ENCODE measurements around the gene CARS1. TPM values are rescaled to one million over a fixed set of nuclear protein-coding genes. Genes with fewer than 3 reads are reported as not detected.
A peak's percentile ranks its signal among the peaks of the same experiment; 100 is the strongest.

Gene CARS1
- total and polyA plus RNA-seq, 10 of the 15 experiments (the other 5 are each of a cell fraction or from before 2014, with no cell fraction given), result 7.8 to 60.6 (median 45.7) TPM

GRCh38 chr11:3056296-3057068 lies 741 bp downstream of the CARS1 start:
- peak overlapping the region; percentile 69; the same call in 1 of the 2 replicates for H2AFZ ChIP-seq (ENCODE audit: control insufficient read depth, low read depth, low read length)
- H3K27ac ChIP-seq (ENCODE audit: control insufficient read depth, insufficient read depth), result peak overlapping the region; percentile 86
- no peaks in the 10 kb centered on the region for H3K9me3 ChIP-seq (replicated peaks; ENCODE audit: control insufficient read depth, insufficient read depth, low read length)
- H3K9ac ChIP-seq (ENCODE audit: control insufficient read depth, insufficient read depth, low read length), result peak overlapping the region; percentile 93
- ChIA-PET RAD21 (ENCODE audit: unreplicated experiment) (interaction anchor here (2.0 kb wide), 1 partner anchor 35 kb away, joined by 12 read pairs; no protein-coding TSS in a partner anchor), POLR2A (interaction anchor here (0.7 kb wide), 1 partner anchor 36 kb away, joined by 3 read pairs; no protein-coding TSS in a partner anchor), CTCF (interaction anchor here (0.7 to 2.9 kb wide), 5 partner anchors 9 to 127 kb away, joined by 3 to 9 read pairs (median 4); no protein-coding TSS in a partner anchor), SMC1A (ENCODE audit: uncharacterized antibody, unreplicated experiment) (interaction anchor here (1.3 to 1.9 kb wide), 2 partner anchors 18 to 67 kb away, joined by 3 to 10 read pairs; no protein-coding TSS in a partner anchor)
- no peaks in the 10 kb centered on the region; the same call in 1 of the 2 replicates for H4K20me1 ChIP-seq (ENCODE audit: control insufficient read depth, insufficient read depth)
- TSS peak; percentile 57 for BruUV-seq (replicated peaks)
- peaks cover 0 to 2% of the 10 kb centered on the region in 2 experiments; a peak in 3 of 4 replicates for H3K36me3 ChIP-seq (ENCODE audit: control insufficient read depth in 2 of 2, insufficient read depth in 2 of 2, low read length in 1 of 2)
- 4% methylated on average over 28 of the region's 29 CpGs for WGBS (ENCODE audit: insufficient coverage, insufficient replicate concordance, low lambda C conversion rate, missing lambda C conversion rate)
- H3K4me3 ChIP-seq, result peak overlapping the region; percentile 91
- FAIRE-seq (no peak), ATAC-seq (peak; percentile 28), DNase-seq (ENCODE audit: low read depth, low spot score) (no peak)
- TF ChIP-seq HDAC6 (IDR thresholded peaks at IDR 0.05; ENCODE audit: unreplicated experiment), result no peak
- TF ChIP-seq PKNOX1 (IDR thresholded peaks at IDR 0.05), result peak; percentile 71
- no peak for TF ChIP-seq FOS (IDR thresholded peaks at IDR 0.05; ENCODE audit: borderline replicate concordance, extremely low read depth, insufficient read length)
- 0 out of 2 replicates have a peak, but pooled peaks have one; percentile 15 for TF ChIP-seq RUNX3 (IDR thresholded peaks at IDR 0.05; ENCODE audit: low read length)
- TF ChIP-seq MEF2B (IDR thresholded peaks at IDR 0.05; ENCODE audit: partially characterized antibody, poor library complexity, severe bottlenecking), result peak; percentile 68
- intact Hi-C loops (cut with micrococcal nuclease; ENCODE audit: unreplicated experiment) (loop anchor here (5.0 kb wide), 1 partner anchor 64 kb away; the partner anchor contains the start of gene NAP1L4), in situ Hi-C loops (cut with MboI) (no loop called here)
- peak overlapping the region; percentile 81 for H3K4me2 ChIP-seq (ENCODE audit: control insufficient read depth, insufficient read depth)
- H3K4me1 ChIP-seq (ENCODE audit: control insufficient read depth, insufficient read depth, low read length), result peaks cover 11% of the 10 kb centered on the region
- no peaks in the 10 kb centered on the region; a peak in 1 of 4 replicates for H3K27me3 ChIP-seq (replicated peaks in 1 of 2; ENCODE audit: control insufficient read depth in 2 of 2, insufficient read depth in 2 of 2, low read length in 1 of 2)
- H3K79me2 ChIP-seq (ENCODE audit: control insufficient read depth, insufficient read depth, low read length), result peaks cover 51% of the 10 kb centered on the region

Measured in GM12878 (cell line).